IMR-90 (cell line): ENCODE results near the gene SCNM1. TPM values are rescaled to one million over a fixed set of nuclear protein-coding genes. Genes with fewer than 3 reads are reported as not detected.

Source experiments
- ATAC-seq: fragments of 200-7000 bp; cut with Tn5 transposase; 2 replicates; pipeline ENCODE4 v1.9.1; 2020; ENCODE audit warnings: low read depth, mild to moderate bottlenecking, moderate library complexity
- BruUV-seq: library from RNA; stranded (reverse); fragments of 400-500 nt; replicated peaks from 2 replicates; lab custom pipeline; 2021; lab: Mats Ljungman, UMichigan
- CTCF ChIA-PET: fragments of 300-600 bp; formaldehyde crosslinking; extraction: SDS; loops from one replicate; lab custom pipeline; 2021; ENCODE audit warnings: antibody characterized with exemption; lab: Yijun Ruan, JAX
- POLR2A ChIA-PET: fragments of 300-600 bp; sonication (Branson Sonifier 250); formaldehyde crosslinking; loops from one replicate; lab custom pipeline; 2022; ENCODE audit warnings: antibody characterized with exemption; ENCODE audit not compliant: unreplicated experiment; lab: Charles Lee
- DNase-seq: peaks from one replicate; pipeline ENCODE4 v3.0.0; 2013
- H2AFZ ChIP-seq: replicated peaks from 2 replicates; pipeline ENCODE3; 2013; ENCODE audit warnings: low read length, mild to moderate bottlenecking; ENCODE audit not compliant: poor library complexity
- H2AK5ac ChIP-seq: 2 replicates; pipeline ENCODE4 v1.6.1; 2013; ENCODE audit warnings: low read depth, low read length, inconsistent platforms
- H2AK9ac ChIP-seq: replicated peaks from 2 replicates; pipeline ENCODE3; 2013; ENCODE audit warnings: mild to moderate bottlenecking, low read depth, low read length, moderate library complexity; ENCODE audit not compliant: poor library complexity
- H2BK120ac ChIP-seq: 2 replicates; pipeline ENCODE4 v1.6.1; 2013; ENCODE audit warnings: low read depth, low read length, inconsistent platforms
- H2BK15ac ChIP-seq: 3 replicates; pipeline ENCODE4 v1.6.1; 2013; ENCODE audit warnings: low read depth, low read length, inconsistent platforms
- H2BK20ac ChIP-seq: 2 replicates; pipeline ENCODE4 v1.6.1; 2013; ENCODE audit warnings: low read depth, mild to moderate bottlenecking, inconsistent platforms, low read length, moderate library complexity
- H2BK5ac ChIP-seq: 2 replicates; pipeline ENCODE4 v1.6.1; 2013; ENCODE audit warnings: mild to moderate bottlenecking, low read depth, low read length, inconsistent platforms; ENCODE audit not compliant: poor library complexity, severe bottlenecking
- H3K14ac ChIP-seq: replicated peaks from 2 replicates; pipeline ENCODE4 v1.6.1; 2013; ENCODE audit warnings: low read depth, low read length, inconsistent platforms
- H3K18ac ChIP-seq: 2 replicates; pipeline ENCODE4 v1.6.1; 2013; ENCODE audit warnings: low read depth, low read length, control low read depth
- H3K23ac ChIP-seq: 2 replicates; pipeline ENCODE4 v1.6.1; 2013; ENCODE audit warnings: low read depth, low read length, inconsistent platforms
- H3K27ac ChIP-seq: 2 replicates; pipeline ENCODE4 v1.5.1; 2013; ENCODE audit warnings: mild to moderate bottlenecking, control low read depth, low read length; ENCODE audit not compliant: insufficient read depth
- H3K27me3 ChIP-seq: 2 replicates; pipeline ENCODE4 v1.6.1; 2013; ENCODE audit warnings: low read length; ENCODE audit not compliant: control insufficient read depth, insufficient read depth
- H3K36me3 ChIP-seq: 2 replicates; pipeline ENCODE4 v1.6.1; 2013; ENCODE audit warnings: low read length, mixed read lengths; ENCODE audit not compliant: control insufficient read depth, insufficient read depth
- H3K4ac ChIP-seq: 2 replicates; pipeline ENCODE4 v1.6.1; 2013; ENCODE audit warnings: low read depth, low read length, inconsistent platforms
- H3K4me1 ChIP-seq: 2 replicates; pipeline ENCODE4 v1.6.1; 2013; ENCODE audit warnings: low read length, mixed read lengths; ENCODE audit not compliant: control insufficient read depth, insufficient read depth
- H3K4me2 ChIP-seq: 2 replicates; pipeline ENCODE4 v1.6.1; 2013; ENCODE audit warnings: low read depth, mild to moderate bottlenecking, control low read depth, low read length, moderate library complexity
- H3K4me3 ChIP-seq: 2 replicates; pipeline ENCODE4 v1.5.1; 2013; ENCODE audit warnings: low read depth, mild to moderate bottlenecking, control low read depth, low read length, moderate library complexity; ENCODE audit not compliant: insufficient read depth
- H3K56ac ChIP-seq: 2 replicates; pipeline ENCODE4 v1.6.1; 2013; ENCODE audit warnings: low read length, inconsistent platforms; ENCODE audit not compliant: insufficient read depth; ENCODE audit errors: extremely low read depth
- H3K79me1 ChIP-seq, 2 experiments: 2 replicates each; pipeline ENCODE4 v1.6.1; 2013; ENCODE audit warnings: low read length in 2 of 2, inconsistent platforms in 1 of 2, low read depth in 1 of 2
- H3K9ac ChIP-seq: 2 replicates; pipeline ENCODE4 v1.6.1; 2013; ENCODE audit warnings: low read depth, low read length, control low read depth
- H3K9me1 ChIP-seq: 2 replicates; pipeline ENCODE4 v1.6.1; 2013; ENCODE audit warnings: low read length, inconsistent platforms; ENCODE audit not compliant: insufficient read depth
- H3K9me3 ChIP-seq: 2 replicates; pipeline ENCODE4 v1.6.1; 2013; ENCODE audit warnings: low read length; ENCODE audit not compliant: control insufficient read depth, insufficient read depth
- H4K20me1 ChIP-seq: 2 replicates; pipeline ENCODE4 v1.6.1; 2013; ENCODE audit warnings: low read length, inconsistent platforms; ENCODE audit not compliant: insufficient read depth
- H4K5ac ChIP-seq: 2 replicates; pipeline ENCODE4 v1.6.1; 2013; ENCODE audit warnings: mild to moderate bottlenecking, low read depth, low read length, control low read depth
- H4K8ac ChIP-seq, 2 experiments: 2 replicates each; pipeline ENCODE4 v1.6.1; 2013; ENCODE audit warnings: low read depth in 2 of 2, low read length in 2 of 2, control low read depth in 1 of 2, inconsistent platforms in 1 of 2
- H4K91ac ChIP-seq: 2 replicates; pipeline ENCODE4 v1.6.1; 2013; ENCODE audit warnings: low read depth, low read length, inconsistent platforms; ENCODE audit not compliant: insufficient read depth
- CEBPB ChIP-seq: IDR thresholded peaks from 2 replicates; pipeline ENCODE4 v1.6.1; 2012; ENCODE audit warnings: low read depth, low read length, improper control_type of control experiment
- CHD1 ChIP-seq: IDR thresholded peaks from 2 replicates; pipeline ENCODE4 v1.6.1; 2012; ENCODE audit warnings: low read depth, low read length, improper control_type of control experiment
- FOS ChIP-seq: fragments of 150-350 bp; IDR thresholded peaks from 2 replicates; pipeline ENCODE4 v1.6.1; 2016; ENCODE audit warnings: low read depth, low read length
- MAZ ChIP-seq: IDR thresholded peaks from 2 replicates; pipeline ENCODE4 v1.6.1; 2012; ENCODE audit warnings: low read depth, mild to moderate bottlenecking, low read length, improper control_type of control experiment, moderate library complexity, borderline replicate concordance
- MXI1 ChIP-seq: IDR thresholded peaks from 2 replicates; pipeline ENCODE4 v1.6.1; 2012; ENCODE audit warnings: low read depth, mild to moderate bottlenecking, low read length, moderate library complexity, borderline replicate concordance
- NFE2L2 ChIP-seq: fragments of 150-350 bp; IDR thresholded peaks from 2 replicates; pipeline ENCODE4 v1.6.1; 2016; ENCODE audit warnings: low read depth, mild to moderate bottlenecking, low read length
- POLR2A ChIP-seq: IDR thresholded peaks from 2 replicates; pipeline ENCODE4 v1.6.1; 2012; ENCODE audit warnings: mild to moderate bottlenecking, low read depth, low read length
- RCOR1 ChIP-seq: IDR thresholded peaks from 2 replicates; pipeline ENCODE4 v1.6.1; 2012; ENCODE audit warnings: mild to moderate bottlenecking, low read length, improper control_type of control experiment; ENCODE audit not compliant: insufficient replicate concordance
- WGBS, 2 experiments: methylation state at CpG; one replicate each; pipeline versions ENCODE4 v1.1.5 to v1.1.7; 2013; ENCODE audit warnings: missing lambda C conversion rate in 2 of 2; ENCODE audit not compliant: insufficient read length in 1 of 2; ENCODE audit errors: extremely low coverage in 2 of 2; 5-methylcytosine and 5-hydroxymethylcytosine counted together
- dilution Hi-C: fragments of 300-500 bp; cut with HindIII; formaldehyde crosslinking; loops from one replicate; pipeline ENCODE4 v1.14.3; 2018; ENCODE audit warnings: low sequenced_read_pairs; ENCODE audit not compliant: unreplicated experiment
- in situ Hi-C: fragments of 300-500 bp; cut with MboI; formaldehyde crosslinking; loops from 3 replicates; pipeline ENCODE4 v1.14.3; 2019; ENCODE audit warnings: low sequenced_read_pairs, inconsistent platforms, mixed read lengths
- intact Hi-C: fragments of 100-400 bp; cut with micrococcal nuclease; formaldehyde crosslinking; loops from 2 replicates; pipeline ENCODE4 v1.10.0; 2022
- polyA plus RNA-seq, 3 experiments: library from polyadenylated mRNA; depleted of rRNA; stranded (reverse); fragments of >200 nt; gene quantifications; 2 replicates each; pipeline ENCODE4 v1.2.3, GENCODE V29; 2012; ENCODE audit warnings: low replicate concordance in 1 of 3
- total RNA-seq: library from RNA; depleted of rRNA; stranded (reverse); fragments of >200 nt; gene quantifications from 2 replicates; pipeline ENCODE4 v1.2.3, GENCODE V29; 2012
- TF ChIP-seq, protein P1 (sequence below): fragments of 150-350 bp; IDR thresholded peaks from 2 replicates; pipeline ENCODE4 v1.6.1; 2016; ENCODE audit warnings: low read depth, mild to moderate bottlenecking, low read length, moderate library complexity, borderline replicate concordance
- TF ChIP-seq, protein P2 (sequence below): conservative IDR thresholded peaks from 2 replicates; pipeline ENCODE4 v1.5.1; 2012; ENCODE audit warnings: mild to moderate bottlenecking, low read depth, low read length, improper control_type of control experiment

Gene SCNM1
- total and polyA plus RNA-seq, 2 of the 4 experiments (the other 2 are of a cell fraction): 27.4 to 33.2 TPM

DNA sequence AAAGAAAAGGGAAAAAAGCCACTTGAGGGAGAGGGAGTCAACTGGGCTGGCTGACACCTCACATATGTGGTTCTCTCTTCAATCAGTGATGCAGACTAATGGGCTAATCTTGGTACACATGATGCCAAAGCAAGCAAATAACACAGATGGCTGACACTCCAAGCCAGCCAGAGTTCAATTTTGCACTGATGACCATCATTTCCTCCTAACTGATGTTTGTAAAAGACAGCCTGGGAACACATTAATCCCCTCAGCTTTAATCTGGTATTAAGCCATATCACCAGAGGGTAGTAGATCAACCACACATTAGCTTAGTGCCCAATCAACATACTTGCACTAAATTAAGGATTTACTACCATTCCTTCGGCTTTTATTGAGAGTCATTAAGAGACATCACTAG is 21.3 kb downstream of the SCNM1 start:
- WGBS, 2 experiments: no CpG with 5 or more reads among the region's 1 CpG

More for the DNA sequence above, 21.3 kb downstream of the SCNM1 start:
- Histone ChIP-seq H3K79me1 (peaks cover 32 to 45% of the 10 kb centered on the region in 2 experiments), H2BK5ac (no peak overlapping the region), H3K56ac (no peak overlapping the region), H3K27ac (no peak overlapping the region), H3K9me1 (peaks cover 12% of the 10 kb centered on the region; the same call in 1 of the 2 replicates), H3K23ac (0 out of 2 replicates have a peak overlapping the region, but pooled peaks have one; percentile 4), H2BK20ac (no peak overlapping the region), H2AK5ac (no peak overlapping the region), H3K36me3 (peaks cover 26% of the 10 kb centered on the region), H4K20me1 (no peaks in the 10 kb centered on the region), H3K4me1 (no peaks in the 10 kb centered on the region; the same call in 1 of the 2 replicates), H3K4me2 (no peak overlapping the region), H3K14ac (no peak overlapping the region), H2AK9ac (no peak overlapping the region), H3K9ac (no peak overlapping the region), H4K91ac (no peak overlapping the region), H3K18ac (no peak overlapping the region), H2BK15ac (no peak overlapping the region), H2BK120ac (no peak overlapping the region), H3K27me3 (no peaks in the 10 kb centered on the region), H3K4me3 (no peak overlapping the region), H3K9me3 (no peaks in the 10 kb centered on the region), H2AFZ (no peak overlapping the region), H4K5ac (no peak overlapping the region), H3K4ac (no peak overlapping the region), H4K8ac (no peak overlapping the region)
- DNase-seq (no peak), ATAC-seq (no peak)
- ChIA-PET POLR2A (no interaction called here), CTCF (no interaction called here)
- intact Hi-C loops: no loop called here
- in situ Hi-C loops: no loop called here
- BruUV-seq: no TSS peak
- dilution Hi-C loops: no loop called here
- no peak for TF ChIP-seq MXI1
- TF ChIP-seq, protein P1, sequence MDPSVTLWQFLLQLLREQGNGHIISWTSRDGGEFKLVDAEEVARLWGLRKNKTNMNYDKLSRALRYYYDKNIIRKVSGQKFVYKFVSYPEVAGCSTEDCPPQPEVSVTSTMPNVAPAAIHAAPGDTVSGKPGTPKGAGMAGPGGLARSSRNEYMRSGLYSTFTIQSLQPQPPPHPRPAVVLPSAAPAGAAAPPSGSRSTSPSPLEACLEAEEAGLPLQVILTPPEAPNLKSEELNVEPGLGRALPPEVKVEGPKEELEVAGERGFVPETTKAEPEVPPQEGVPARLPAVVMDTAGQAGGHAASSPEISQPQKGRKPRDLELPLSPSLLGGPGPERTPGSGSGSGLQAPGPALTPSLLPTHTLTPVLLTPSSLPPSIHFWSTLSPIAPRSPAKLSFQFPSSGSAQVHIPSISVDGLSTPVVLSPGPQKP: no peak
- TF ChIP-seq MAZ: no peak
- TF ChIP-seq NFE2L2: no peak
- TF ChIP-seq, protein P2, sequence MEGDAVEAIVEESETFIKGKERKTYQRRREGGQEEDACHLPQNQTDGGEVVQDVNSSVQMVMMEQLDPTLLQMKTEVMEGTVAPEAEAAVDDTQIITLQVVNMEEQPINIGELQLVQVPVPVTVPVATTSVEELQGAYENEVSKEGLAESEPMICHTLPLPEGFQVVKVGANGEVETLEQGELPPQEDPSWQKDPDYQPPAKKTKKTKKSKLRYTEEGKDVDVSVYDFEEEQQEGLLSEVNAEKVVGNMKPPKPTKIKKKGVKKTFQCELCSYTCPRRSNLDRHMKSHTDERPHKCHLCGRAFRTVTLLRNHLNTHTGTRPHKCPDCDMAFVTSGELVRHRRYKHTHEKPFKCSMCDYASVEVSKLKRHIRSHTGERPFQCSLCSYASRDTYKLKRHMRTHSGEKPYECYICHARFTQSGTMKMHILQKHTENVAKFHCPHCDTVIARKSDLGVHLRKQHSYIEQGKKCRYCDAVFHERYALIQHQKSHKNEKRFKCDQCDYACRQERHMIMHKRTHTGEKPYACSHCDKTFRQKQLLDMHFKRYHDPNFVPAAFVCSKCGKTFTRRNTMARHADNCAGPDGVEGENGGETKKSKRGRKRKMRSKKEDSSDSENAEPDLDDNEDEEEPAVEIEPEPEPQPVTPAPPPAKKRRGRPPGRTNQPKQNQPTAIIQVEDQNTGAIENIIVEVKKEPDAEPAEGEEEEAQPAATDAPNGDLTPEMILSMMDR: no peak
- TF ChIP-seq CEBPB: no peak
- no peak for TF ChIP-seq RCOR1
- no peak for TF ChIP-seq POLR2A
- no peak for TF ChIP-seq CHD1
- no peak for TF ChIP-seq FOS
